NCI-H226 (cell line): ENCODE measurements around the gene BEND7.
A peak's percentile ranks its signal among the peaks of the same experiment; 100 is the strongest.
"Not testable (repeated sequence)": the region's sequence is repeated elsewhere in the genome, so short reads cannot be mapped to it uniquely, and the experiment has no call there.

ENCODE experiments used
- DNase-seq: peaks from one replicate; pipeline ENCODE4 v3.0.0-alpha.2; 2015

BEND7 gene

DNA sequence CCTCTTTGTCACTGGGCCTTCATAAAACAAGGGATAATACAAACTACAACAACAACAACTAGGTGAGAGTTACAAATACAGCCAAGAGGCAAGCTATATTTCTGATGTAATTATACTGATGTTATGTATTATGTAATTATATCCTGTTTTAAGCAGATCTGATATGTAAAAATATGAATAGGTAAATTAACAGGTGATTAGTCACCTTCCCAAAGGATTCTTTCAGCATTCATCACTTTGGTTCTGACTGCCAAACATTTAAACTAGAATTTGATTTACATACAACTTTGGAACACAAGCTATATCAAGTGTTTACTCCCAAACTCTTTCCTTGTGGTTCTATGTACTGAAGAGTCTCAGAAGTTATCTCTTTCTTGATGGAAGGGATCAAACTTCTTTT, 53.7 kb downstream of the BEND7 start:
- DNase-seq = no peak

DNA sequence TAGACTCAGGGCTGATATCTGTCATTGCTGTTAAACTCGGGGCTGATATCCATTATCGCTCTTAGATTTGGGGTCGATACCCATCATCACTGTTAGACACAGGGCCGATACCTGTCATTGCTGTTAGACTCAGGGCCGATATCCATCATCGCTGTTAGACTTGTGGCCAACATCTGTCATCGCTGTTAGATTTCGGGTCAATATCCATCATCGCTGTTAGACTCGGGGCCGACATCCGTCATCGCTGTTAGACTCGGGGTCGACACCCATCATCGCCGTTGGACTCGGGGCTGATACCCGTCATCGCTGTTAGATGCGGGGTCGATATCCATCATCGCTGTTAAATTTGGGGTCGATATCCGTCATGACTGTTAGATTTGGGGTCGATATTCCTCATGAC, 54.8 kb downstream of the BEND7 start:
- no peak for DNase-seq

DNA sequence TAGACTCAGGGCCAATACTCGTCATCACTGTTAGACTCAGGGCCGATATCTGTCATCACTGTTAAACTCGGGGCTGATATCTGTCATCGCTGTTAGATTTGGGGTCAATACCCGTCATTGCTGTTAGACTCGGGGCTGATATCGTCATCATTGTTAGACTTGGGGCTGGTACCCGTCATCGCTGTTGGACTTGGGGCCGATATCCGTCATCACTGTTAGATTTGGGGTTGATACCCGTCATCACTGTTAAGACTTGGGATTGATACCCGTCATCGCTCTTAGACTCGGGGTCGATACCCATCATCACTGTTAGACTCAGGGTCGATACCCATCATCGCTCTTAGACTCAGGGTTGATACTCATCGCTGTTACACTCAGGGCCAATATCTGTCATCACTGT, 56.5 kb downstream of the BEND7 start:
- DNase-seq = no peak

DNA sequence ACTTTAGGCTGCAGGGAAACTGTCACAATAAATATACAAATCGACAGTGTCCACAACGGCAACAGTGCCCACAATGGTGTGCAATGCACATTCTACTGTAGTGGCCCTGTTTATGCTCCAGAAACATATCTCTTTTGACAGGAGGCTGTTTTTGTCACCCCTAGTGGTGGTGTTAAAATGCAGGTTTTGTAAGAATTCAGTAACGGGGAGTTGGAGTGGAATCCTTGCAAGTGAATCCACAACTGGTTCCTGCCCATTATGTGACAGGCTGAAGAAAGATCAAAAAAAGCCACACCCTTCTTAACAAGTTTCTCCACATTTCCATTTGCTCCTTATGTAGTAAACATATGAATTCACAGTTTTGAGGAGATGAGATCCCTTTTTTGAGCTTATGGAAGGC, 58.5 kb downstream of the BEND7 start:
- no peak for DNase-seq

DNA sequence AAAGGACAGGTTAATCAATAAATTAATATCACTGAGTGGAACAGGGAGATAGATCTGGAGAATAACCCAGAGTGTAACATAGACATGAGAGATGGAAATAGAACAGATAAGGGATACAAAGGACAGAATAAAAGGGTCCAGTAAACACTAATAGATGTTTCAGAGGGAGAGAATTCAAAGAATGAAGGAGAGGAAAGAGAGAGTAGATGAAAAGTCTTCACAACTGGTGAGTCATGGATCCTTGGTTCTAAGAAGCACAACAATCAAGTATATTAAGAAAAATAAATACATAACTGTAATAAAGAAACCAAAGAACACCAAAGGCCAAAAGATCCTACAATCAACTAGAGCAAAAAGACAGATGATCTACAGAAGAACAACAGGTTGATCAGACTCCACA, 66.3 kb downstream of the BEND7 start:
- peak; percentile 45 for DNase-seq

DNA sequence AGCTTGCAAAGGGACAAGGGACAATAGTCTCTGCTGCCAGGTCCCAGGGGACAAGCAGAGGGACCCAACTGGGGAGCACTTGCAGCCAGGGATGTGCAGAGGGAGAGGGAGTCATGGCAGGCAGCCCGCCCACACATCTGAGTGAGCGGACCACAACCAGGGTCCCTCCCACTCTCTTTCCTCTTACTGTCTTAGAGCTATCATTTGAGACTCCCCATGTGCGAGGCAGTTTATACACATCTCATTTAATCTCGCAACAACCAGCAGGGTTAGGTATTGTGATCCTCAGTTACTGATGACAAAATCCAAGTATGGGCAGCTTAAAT, 70.2 kb downstream of the BEND7 start:
- no peak for DNase-seq

DNA sequence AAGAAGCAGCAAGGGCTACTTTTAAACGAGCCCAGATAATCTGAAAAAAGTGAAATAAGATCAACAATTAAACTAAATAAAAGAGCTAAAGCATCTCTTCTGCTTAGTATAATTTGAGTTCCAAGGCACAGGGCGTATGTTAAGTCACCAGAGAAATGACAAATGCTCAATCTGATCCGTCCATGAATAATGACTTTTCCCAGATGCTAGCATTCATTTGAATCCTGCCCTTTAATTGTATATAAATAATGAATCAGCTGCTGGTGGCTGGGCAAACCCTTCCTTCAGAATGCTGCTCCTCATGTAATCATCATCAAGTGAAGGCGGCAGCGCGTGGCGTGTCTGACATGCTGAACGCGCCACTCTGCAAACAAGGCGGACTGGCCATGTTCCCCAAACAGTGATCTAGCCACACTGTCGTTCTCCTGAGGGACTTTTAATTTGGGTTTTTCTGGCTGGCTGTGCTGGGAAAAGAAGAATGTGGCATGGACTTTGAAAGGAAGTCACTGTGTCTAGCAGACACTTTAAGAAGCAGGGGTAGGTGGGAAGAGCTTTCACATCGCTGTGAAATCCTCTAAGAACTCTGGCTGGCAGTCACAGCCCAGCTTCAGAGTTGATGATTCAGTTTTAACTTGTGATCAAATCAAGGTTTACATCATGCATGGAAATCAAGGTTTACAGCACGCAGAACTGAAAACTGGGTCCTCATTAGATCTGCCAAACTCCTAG, 70.7 kb downstream of the BEND7 start:
- DNase-seq = no peak

DNA sequence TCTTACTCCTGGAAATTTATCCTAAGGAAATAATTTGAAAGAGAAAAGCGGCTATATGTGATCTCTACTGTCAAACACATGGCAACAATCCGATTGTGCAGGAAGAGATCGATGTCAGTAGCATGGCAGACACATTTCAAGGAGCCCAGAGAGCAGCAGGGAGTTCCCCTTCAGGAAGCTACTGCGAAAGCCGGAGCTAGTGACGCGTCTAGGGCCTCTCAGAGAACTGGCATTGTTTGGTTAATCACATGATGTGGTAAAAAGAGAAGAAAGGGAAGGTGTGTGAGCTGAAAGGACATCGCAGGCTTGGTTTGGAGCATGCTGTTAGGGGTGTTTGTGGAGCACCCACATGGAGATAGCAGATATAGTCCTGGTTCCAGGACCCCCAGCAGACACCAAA, 74.9 kb downstream of the BEND7 start:
- no peak for DNase-seq

DNA sequence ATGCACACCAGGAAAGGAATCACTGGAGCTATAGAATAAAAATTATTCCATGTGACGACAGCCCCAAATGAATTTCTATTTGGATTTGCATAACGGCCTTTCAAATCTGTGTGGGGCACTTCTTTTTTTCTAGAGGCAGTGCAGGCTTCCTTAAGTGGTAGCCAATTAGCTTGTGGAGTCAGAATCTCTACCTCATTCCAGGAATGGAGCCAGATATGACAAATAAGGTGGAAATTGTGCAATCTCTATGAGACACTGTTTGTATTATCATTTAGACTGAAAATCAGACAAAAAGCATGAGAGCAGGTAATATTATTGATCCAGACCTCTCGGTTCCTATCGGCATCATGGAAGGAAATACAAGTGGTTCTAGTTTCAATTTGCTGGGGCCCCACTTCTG, 78.7 kb downstream of the BEND7 start:
- peak; percentile 68 for DNase-seq

DNA sequence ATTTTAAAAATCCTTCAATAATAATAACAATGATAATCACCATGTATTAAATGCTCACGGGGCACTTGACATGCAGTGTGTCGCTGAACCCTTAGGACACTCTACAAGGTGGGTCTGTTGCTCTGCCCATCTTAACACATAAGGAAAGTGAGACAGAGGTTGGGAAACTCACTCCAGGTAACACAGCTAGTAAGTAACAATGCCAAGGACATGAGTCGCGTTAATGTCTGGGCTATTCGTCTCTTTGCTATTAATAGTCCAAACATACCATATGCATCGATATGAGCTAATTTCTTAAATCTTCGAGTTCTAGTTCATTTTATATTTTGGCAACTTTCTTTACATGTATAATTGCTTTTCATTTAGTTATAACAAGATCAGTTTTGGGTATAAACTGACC, 79.5 kb downstream of the BEND7 start:
- peak; percentile 22 for DNase-seq

DNA sequence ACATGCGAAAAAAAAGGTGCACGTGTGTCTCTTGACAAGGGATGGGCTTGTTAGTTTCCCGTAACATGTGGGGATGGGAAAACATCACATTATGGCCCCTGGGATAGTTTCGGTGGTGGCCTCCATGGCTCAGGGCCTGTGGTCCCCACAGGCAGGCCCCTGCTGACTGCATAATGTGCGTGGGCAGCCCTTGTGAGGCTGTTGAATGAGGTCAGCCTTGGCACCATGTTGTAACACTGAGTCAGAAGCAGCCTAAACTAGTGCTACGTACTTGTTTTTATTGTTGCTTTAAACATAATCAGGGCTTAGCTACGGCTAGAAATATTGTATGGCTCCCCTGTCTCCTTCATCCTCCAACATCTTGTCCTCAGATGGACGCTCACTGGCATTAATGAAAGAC, 80.6 kb downstream of the BEND7 start:
- DNase-seq = no peak

DNA sequence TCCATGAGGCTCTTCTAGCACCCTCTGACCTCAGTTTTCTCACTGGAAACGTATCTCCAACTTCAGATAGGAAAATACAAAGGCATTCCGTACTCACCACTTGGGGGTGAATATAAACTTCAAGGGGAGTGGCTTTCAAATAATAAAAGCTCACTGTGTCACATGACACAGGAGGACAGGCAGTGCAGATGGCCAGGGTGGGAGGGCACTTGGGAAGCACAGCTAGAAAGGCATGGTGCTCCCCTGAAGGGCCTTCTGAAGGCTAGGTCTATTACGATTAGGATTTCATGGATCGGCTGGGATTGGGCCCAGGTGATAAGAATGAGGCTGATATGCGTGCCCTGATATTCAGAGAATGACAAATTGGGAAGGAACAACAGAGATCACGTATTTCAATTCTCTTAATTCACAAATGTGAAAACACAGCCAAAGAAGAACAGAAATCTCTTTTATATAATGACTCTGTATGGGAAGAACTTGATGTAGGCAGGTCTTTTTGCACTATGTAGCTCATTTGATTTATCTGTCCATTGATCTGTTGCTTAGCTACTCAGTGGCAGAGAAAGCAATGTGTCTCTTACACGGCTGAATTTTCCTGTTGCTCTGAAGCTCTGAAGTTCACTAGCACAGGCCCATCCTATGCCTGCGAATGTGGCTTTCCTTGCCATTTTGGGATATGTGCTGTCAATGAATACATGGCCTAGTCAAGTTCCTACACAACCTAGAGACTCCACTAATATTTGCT, 83.0 kb downstream of the BEND7 start:
- no peak for DNase-seq

DNA sequence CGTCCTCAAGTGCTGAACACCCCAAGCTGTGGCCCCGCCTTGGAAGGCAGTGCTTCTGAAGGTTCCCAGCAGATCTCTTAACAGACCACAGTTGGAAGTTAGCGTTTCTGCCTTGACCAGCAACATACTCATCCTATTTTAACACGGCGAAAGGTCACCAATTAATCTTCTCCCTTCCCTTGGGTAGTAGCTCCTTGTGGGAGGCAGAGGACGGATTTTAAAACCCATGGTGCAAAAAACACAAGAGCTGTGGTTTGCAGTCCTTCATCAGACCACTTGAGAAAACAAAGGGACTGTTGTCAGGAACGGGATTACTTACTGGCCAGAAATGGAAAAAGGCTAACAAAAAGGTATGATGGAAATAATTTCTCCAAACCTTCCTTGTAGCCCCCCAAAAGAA, 87.3 kb downstream of the BEND7 start:
- DNase-seq = no peak

DNA sequence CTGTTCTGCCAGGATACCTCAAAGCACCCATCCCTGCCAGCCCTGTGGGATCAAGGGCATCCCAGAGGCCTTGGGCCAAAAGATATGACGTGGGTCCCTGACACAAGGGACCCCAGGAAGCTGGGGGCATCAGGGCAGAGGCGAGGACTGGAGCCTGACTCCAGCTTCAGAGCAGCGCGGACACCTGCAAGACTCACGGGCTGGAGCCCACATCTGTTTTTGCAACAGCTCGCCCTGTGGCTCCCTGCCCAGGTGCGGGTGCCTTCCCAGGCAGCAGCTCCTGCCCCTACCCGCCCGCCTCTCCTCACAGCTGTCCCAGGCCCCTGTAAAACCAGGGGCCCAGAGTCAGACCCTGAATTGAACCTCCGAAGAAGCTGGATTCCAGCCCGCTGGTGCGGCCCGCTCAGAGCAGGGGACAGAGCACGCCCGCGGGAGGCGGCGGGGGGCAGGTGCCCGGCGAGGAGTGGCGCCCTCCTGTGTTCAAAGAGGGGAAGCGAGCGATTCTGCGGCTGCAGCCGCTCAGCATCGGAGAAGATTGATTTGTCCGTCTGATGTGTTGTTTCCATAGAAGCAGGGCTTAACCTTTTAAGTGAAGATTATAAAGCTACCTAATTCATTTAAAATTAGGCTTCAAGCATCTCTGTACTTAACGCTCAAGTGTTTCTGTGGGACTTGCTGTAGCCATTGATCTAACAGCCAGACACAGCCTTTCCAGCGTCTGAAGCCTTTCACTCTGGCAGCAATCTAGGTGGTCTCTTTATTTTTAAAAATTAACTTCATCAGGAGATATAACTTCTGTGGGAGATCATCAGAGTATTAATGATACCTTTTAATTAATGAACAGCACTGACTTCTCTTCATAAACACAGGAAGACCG, 88.4 kb downstream of the BEND7 start:
- DNase-seq = no peak

DNA sequence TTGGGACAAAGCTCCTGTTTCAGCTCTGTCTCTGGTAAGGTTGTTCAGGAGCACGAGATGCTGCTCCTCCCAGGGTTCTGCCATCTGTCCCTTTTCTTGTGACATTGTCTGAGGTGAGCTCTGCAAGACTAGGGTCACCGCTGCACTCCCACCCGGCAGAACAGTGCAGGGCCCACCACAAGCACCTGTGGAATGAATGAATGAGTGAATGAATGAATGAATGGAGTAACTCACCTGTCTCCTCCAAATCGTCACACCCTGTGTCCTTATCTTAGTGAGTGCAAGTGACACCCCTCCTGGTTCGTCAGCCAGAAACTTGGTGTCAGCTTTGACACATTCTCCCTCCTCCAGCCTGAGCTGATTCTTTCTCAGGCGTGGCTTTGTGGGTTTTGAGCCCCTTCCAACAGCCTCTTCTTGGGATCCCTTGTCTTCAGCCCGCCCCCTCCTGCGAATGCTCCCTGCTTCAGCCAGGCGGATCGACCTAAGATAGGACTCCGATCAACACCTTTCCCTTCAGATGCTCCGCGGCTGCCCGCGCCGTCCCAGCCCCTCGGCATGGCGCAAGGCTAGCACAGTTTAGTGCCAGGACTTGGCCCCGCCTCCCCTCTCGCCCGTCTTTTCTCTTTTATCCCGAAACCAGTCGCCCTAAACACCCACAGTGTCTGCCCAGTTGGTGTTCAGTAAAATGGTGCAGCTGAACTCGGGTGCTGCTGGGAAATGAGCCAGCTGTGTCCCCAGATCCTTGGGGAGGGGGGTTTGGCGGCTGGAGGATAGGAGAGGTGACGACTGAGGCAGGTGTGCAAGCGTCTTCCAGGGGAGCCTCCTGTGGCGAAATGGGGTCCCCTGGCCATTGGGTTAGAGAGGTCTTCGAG, 89.3 kb downstream of the BEND7 start:
- DNase-seq = no peak

DNA sequence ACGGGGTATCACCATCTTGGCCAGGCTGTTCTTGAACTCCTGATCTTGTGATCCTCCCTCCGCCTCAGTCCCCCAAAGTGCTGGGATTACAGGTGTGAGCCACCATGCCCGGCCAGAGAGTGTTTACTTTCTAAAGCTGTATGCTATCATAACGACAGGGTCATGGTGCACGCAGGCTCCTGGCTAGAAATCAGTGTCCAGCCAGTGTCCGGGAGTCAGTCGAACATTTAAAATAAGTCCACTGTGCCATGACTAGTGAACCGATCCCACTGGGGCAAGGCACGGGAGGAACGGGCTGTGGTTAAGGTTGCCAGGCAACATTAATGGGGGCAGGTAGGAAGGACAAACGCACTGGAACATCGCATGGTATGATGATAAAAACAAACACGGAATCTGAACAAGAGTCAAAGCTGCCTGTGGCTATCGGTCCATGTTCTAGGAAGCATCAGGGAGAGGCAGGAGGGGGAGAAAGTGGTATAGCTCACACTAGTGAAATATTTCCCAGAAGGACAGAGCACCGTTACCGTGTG, 91.7 kb downstream of the BEND7 start:
- no peak for DNase-seq

DNA sequence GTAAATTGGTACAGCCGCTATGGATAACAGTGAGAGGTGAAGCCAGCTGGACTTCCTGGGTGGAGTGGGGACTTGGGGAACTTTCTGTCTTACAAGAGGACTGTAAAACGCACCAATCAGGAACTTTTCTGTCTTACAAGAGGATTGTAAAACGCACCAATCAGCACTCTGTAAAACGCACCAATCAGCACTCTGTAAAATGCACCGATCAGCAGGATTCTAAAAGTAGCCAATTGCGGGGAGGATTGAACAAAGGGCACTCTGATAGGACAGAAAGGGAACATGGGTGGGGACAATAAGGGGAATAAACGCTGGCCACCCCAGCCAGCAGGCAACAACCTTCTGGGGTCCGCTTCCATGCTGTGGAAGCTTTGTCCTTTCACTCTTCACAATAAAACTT, 100.9 kb downstream of the BEND7 start:
- not testable (repeated sequence) for DNase-seq

DNA sequence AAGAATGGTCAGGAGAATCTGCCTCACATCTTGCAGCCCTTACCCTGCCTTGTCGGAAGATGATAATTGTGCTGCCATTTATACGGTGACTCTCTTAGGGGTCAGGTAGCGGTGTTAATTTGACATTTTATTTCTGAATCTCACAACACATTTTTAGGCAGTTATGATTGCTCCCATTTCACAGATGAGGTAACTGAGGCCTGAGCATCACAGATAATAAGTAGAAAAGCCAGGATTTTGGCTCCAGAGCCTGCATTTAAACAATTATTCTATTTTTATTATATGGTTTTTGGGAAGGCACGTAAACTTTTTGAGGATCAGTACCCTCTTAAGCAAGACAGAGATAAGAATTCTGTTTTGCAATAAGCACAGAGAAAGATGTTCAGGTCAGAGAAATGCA, 103.4 kb downstream of the BEND7 start:
- no peak for DNase-seq

DNA sequence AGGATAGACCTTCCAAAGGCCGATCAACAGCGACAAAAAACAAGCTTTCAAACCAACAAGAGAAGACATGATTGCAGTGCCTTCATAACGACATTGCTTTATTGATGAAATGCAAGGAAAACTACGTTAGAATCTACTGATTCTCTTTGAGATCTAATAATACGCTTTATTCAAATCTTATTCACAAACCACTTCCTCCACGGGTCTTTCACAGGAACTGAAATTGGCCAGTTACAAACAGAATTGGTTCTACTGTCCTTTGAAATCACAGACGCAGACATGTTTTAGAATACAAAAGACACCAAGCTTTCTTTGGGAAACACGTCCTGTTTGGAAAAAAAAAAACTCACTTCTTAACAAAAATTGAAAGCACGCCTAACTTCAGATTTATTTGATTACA, 106.0 kb downstream of the BEND7 start:
- DNase-seq = no peak

DNA sequence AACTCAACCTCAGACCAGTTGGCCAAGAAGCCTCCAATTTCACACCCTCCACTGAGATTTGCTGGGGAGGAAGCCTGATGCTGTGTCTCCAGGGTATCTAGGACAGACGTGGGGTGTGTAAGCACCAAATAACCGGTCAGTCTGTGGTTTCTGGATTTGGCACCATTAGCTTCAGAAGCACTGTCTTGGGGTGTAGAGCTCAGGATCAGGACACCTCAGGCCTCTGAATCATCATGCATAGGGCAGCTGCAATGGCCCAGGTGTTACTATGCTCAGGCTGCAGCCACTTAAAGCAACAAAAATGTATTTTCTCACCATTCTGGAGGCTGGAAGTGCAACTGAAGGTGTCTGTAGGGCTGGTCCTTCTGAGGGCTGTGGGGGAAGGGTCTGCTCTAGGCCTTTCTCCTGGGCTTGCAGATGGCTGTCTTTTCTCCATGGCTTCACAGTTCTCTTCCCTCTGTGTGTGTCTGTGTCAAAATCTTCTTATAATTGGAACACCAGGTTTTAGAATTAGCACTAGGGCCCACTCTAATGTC, 107.4 kb downstream of the BEND7 start:
- DNase-seq = no peak

DNA sequence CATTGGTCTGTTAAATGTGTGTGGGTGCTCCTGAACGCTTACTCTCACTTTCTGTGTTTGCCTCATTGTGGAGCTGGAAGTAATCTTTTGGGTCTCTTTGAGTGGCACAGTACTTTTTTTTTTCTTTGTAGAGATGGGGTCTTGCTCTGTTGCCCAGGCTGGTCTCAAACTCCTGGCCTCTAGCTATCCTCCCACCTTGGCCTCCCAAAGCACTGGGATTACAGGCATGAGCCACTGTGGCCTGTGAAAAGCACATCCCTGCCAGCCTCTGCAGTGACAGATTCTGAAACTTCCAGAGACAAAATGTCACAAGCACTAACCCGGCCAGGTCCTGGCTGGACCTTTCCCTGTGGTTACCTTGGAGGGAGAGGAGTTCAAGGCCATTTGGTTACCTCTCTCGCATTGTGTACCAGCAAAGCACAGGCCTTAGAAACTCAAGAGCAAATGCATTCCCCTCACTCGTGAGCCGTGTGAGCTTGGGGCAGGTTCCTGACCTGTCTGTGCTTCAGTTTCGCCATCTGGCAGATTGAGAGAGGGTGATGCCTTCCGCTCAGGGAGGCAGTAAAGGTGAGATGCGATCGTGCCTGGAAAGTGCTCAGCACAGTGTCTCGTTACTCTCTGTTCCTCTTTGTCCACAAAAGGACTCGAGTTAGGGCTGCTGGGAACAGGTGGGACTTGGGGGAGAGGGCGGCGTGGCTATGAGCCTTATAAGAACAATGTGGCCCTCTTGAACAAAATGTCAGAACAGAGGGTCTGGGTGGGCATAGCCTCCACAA, 108.1 kb downstream of the BEND7 start:
- DNase-seq = no peak
